H1 (cell line): ENCODE results near the gene EMX1. TPM values are rescaled to one million over a fixed set of nuclear protein-coding genes. Genes with fewer than 3 reads are reported as not detected.

Source experiments
- CTCF ChIA-PET: fragments of 300-600 bp; sonication (Branson Sonifier 250); formaldehyde crosslinking; loops from one replicate; lab custom pipeline; 2021; ENCODE audit not compliant: partially characterized antibody; lab: Charles Lee
- POLR2A ChIA-PET: fragments of 300-600 bp; sonication (Branson Sonifier 250); formaldehyde crosslinking; loops from one replicate; lab custom pipeline; 2021; ENCODE audit warnings: inconsistent platforms; ENCODE audit not compliant: partially characterized antibody; lab: Charles Lee
- DNase-seq, 2 experiments: peaks; one replicate each; pipeline versions ENCODE4 v3.0.0 to v3.0.0-alpha.2; 2010 to 2022; ENCODE audit warnings: low spot score in 2 of 2, low read depth in 1 of 2, mixed read lengths in 1 of 2
- FAIRE-seq: peaks from 2 replicates; lab custom pipeline; 2011; peaks lifted over from hg19 to GRCh38; lab: Jason Lieb, UNC
- H2AFZ ChIP-seq: 2 replicates; pipeline ENCODE4 v1.8.1; 2012; ENCODE audit warnings: low read length, inconsistent platforms
- H2AK5ac ChIP-seq: 2 replicates; pipeline ENCODE4 v1.6.1; 2013; ENCODE audit warnings: low read depth, low read length
- H2BK120ac ChIP-seq: replicated peaks from 2 replicates; pipeline ENCODE3; 2013; ENCODE audit warnings: low read depth, low read length, inconsistent platforms
- H2BK12ac ChIP-seq: 2 replicates; pipeline ENCODE4 v1.6.1; 2013; ENCODE audit warnings: low read depth, low read length
- H2BK15ac ChIP-seq: 2 replicates; pipeline ENCODE4 v1.6.1; 2013; ENCODE audit warnings: low read length
- H2BK20ac ChIP-seq: 2 replicates; pipeline ENCODE4 v1.6.1; 2013; ENCODE audit warnings: low read length
- H2BK5ac ChIP-seq: 2 replicates; pipeline ENCODE4 v1.6.1; 2013; ENCODE audit warnings: low read depth, low read length
- H3K14ac ChIP-seq: 2 replicates; pipeline ENCODE4 v1.6.1; 2013; ENCODE audit warnings: inconsistent platforms; ENCODE audit not compliant: insufficient read length
- H3K18ac ChIP-seq: 2 replicates; pipeline ENCODE4 v1.6.1; 2013; ENCODE audit warnings: low read length; ENCODE audit errors: extremely low read depth
- H3K23ac ChIP-seq: 2 replicates; pipeline ENCODE4 v1.6.1; 2013; ENCODE audit warnings: inconsistent platforms; ENCODE audit not compliant: insufficient read length
- H3K23me2 ChIP-seq: 2 replicates; pipeline ENCODE4 v1.6.1; 2013; ENCODE audit warnings: low read depth, low read length
- H3K27ac ChIP-seq: 2 replicates; pipeline ENCODE4 v1.6.1; 2011; ENCODE audit warnings: low read depth, low read length, inconsistent platforms
- H3K27me3 ChIP-seq, 4 experiments: replicated peaks in 1 of 4; 1 replicate in 1 of 4; 2 replicates in 3 of 4; pipeline versions ENCODE4 v1.6.1 to v1.8.1; 2011 to 2013; ENCODE audit warnings: low read length in 3 of 4, mild to moderate bottlenecking in 3 of 4, inconsistent platforms in 2 of 4, mixed read lengths in 2 of 4, moderate library complexity in 1 of 4; ENCODE audit not compliant: control insufficient read depth in 3 of 4, insufficient read depth in 3 of 4; ENCODE audit errors: extremely low read depth in 1 of 4
- H3K36me3 ChIP-seq, 4 experiments: 2 replicates each; pipeline versions ENCODE4 v1.6.1 to v1.8.1; 2011 to 2013; ENCODE audit warnings: mild to moderate bottlenecking in 4 of 4, low read length in 3 of 4, moderate library complexity in 2 of 4, control low read depth in 1 of 4, inconsistent platforms in 1 of 4; ENCODE audit not compliant: insufficient read depth in 4 of 4, control insufficient read depth in 2 of 4
- H3K4ac ChIP-seq: replicated peaks from 2 replicates; pipeline ENCODE3; 2013; ENCODE audit warnings: low read length, low read depth, mixed read lengths, inconsistent platforms; ENCODE audit not compliant: insufficient read length
- H3K4me1 ChIP-seq, 4 experiments: replicated peaks in 1 of 4; 1 replicate in 1 of 4; 2 replicates in 3 of 4; pipeline versions ENCODE4 v1.6.1 to v1.8.1; 2011 to 2013; ENCODE audit warnings: low read length in 3 of 4, inconsistent platforms in 2 of 4, mixed read lengths in 1 of 4; ENCODE audit not compliant: insufficient read depth in 4 of 4, control insufficient read depth in 3 of 4
- H3K4me2 ChIP-seq, 2 experiments: 2 replicates each; pipeline versions ENCODE4 v1.6.1 to v1.8.1; 2011 to 2013; ENCODE audit warnings: low read depth in 2 of 2, low read length in 2 of 2, control low read depth in 1 of 2, inconsistent platforms in 1 of 2, mild to moderate bottlenecking in 1 of 2; ENCODE audit not compliant: insufficient read depth in 1 of 2
- H3K4me3 ChIP-seq, 4 experiments: fragments of 200-600, 300-600 bp in 1 of 4; sonication (generic), shearing (Covaris generic), sonication (Bioruptor Twin) in 1 of 4; 2 replicates each; pipeline versions ENCODE4 v1.5.1 to v1.8.1; 2011 to 2016; ENCODE audit warnings: low read length in 4 of 4, low read depth in 3 of 4, control low read depth in 2 of 4, inconsistent platforms in 2 of 4, mild to moderate bottlenecking in 2 of 4, mixed read lengths in 1 of 4, moderate library complexity in 1 of 4; ENCODE audit not compliant: insufficient read depth in 2 of 4; ENCODE audit errors: extremely low read depth in 1 of 4
- H3K56ac ChIP-seq: replicated peaks from 2 replicates; pipeline ENCODE3; 2013; ENCODE audit warnings: low read depth, mild to moderate bottlenecking, mixed read lengths, low read length, inconsistent platforms; ENCODE audit not compliant: insufficient read length
- H3K79me1 ChIP-seq: 2 replicates; pipeline ENCODE4 v1.6.1; 2013; ENCODE audit warnings: low read depth, low read length, control low read depth
- H3K79me2 ChIP-seq, 2 experiments: 2 replicates each; pipeline versions ENCODE4 v1.6.1 to v1.8.1; 2012 to 2013; ENCODE audit warnings: low read length in 2 of 2, mild to moderate bottlenecking in 2 of 2, inconsistent platforms in 1 of 2; ENCODE audit not compliant: insufficient read depth in 2 of 2, control insufficient read depth in 1 of 2
- H3K9ac ChIP-seq, 4 experiments: replicated peaks in 1 of 4; 1 replicate in 1 of 4; 2 replicates in 3 of 4; pipeline versions ENCODE4 v1.6.1 to v1.8.1; 2011 to 2013; ENCODE audit warnings: low read depth in 3 of 4, low read length in 3 of 4, control low read depth in 2 of 4, mild to moderate bottlenecking in 2 of 4, moderate library complexity in 2 of 4, inconsistent platforms in 1 of 4; ENCODE audit errors: extremely low read depth in 1 of 4
- H3K9me3 ChIP-seq, 2 experiments: 2 replicates each; pipeline versions ENCODE4 v1.6.1 to v1.8.1; 2012 to 2013; ENCODE audit warnings: mild to moderate bottlenecking in 2 of 2, moderate library complexity in 2 of 2, control low read depth in 1 of 2, inconsistent platforms in 1 of 2, low read depth in 1 of 2, low read length in 1 of 2, mixed read lengths in 1 of 2; ENCODE audit not compliant: insufficient read depth in 2 of 2
- H4K20me1 ChIP-seq, 2 experiments: replicated peaks in 1 of 2; 2 replicates each; pipeline versions ENCODE3 to v1.8.1; 2011 to 2013; ENCODE audit warnings: inconsistent platforms in 2 of 2, low read length in 2 of 2, mild to moderate bottlenecking in 1 of 2; ENCODE audit not compliant: insufficient read depth in 2 of 2, control insufficient read depth in 1 of 2
- H4K5ac ChIP-seq: 2 replicates; pipeline ENCODE4 v1.6.1; 2013; ENCODE audit warnings: low read length, low read depth, mixed read lengths, inconsistent platforms; ENCODE audit not compliant: insufficient read length
- H4K8ac ChIP-seq: 2 replicates; pipeline ENCODE4 v1.8.0; 2013; ENCODE audit warnings: mild to moderate bottlenecking, moderate library complexity, low read length, inconsistent platforms; ENCODE audit not compliant: insufficient read depth; ENCODE audit errors: extremely low read depth
- H4K91ac ChIP-seq: replicated peaks from 2 replicates; pipeline ENCODE3; 2013; ENCODE audit warnings: low read length, mixed read lengths, inconsistent platforms; ENCODE audit not compliant: insufficient read length
- CBX8 ChIP-seq: fragments of 300-800, 300-1000 bp; sonication (generic); IDR thresholded peaks from 2 replicates; pipeline ENCODE4 v1.7.1; 2016; ENCODE audit warnings: low read depth, low read length, borderline replicate concordance
- EZH2 ChIP-seq: fragments of 200-600 bp; sonication (generic); IDR thresholded peaks from 2 replicates; pipeline ENCODE4 v1.7.1; 2012; ENCODE audit warnings: low read depth, mild to moderate bottlenecking, moderate library complexity, low read length, inconsistent platforms; ENCODE audit not compliant: severe bottlenecking
- JUN ChIP-seq: IDR thresholded peaks from 2 replicates; pipeline ENCODE4 v1.6.1; 2011; ENCODE audit warnings: low read depth, mild to moderate bottlenecking, improper control_type of control experiment, low read length
- KDM1A ChIP-seq: fragments of 200-600, 300-600 bp; sonication (generic); IDR thresholded peaks from 2 replicates; pipeline ENCODE4 v1.7.1; 2016; ENCODE audit warnings: mild to moderate bottlenecking, low read length, borderline replicate concordance
- RBBP5 ChIP-seq: IDR thresholded peaks from 2 replicates; pipeline ENCODE4 v1.7.1; 2012; ENCODE audit warnings: low read depth, mild to moderate bottlenecking, inconsistent platforms, low read length, moderate library complexity, borderline replicate concordance
- SUZ12 ChIP-seq: fragments of 200-600 bp; sonication (generic); IDR thresholded peaks from 2 replicates; pipeline ENCODE4 v1.6.1; 2012; ENCODE audit warnings: mild to moderate bottlenecking, inconsistent platforms, low read length, moderate library complexity, mixed read lengths
- TAF7 ChIP-seq: optimal IDR thresholded peaks from 2 replicates; pipeline ENCODE3; 2011; ENCODE audit warnings: low read depth, mild to moderate bottlenecking, inconsistent platforms, low read length, moderate library complexity, borderline replicate concordance
- WGBS, 2 experiments: shearing (Covaris generic) in 1 of 2; methylation state at CpG; one replicate each; pipeline versions ENCODE4 v1.1.6 to v1.1.7; 2013 to 2015; ENCODE audit warnings: low lambda C conversion rate in 2 of 2, mixed read lengths in 2 of 2, inconsistent platforms in 1 of 2, low coverage in 1 of 2, missing lambda C conversion rate in 1 of 2; ENCODE audit not compliant: insufficient replicate concordance in 2 of 2, insufficient coverage in 1 of 2, insufficient read length in 1 of 2; ENCODE audit errors: extremely low coverage in 1 of 2, missing lambda C conversion rate in 1 of 2; 5-methylcytosine and 5-hydroxymethylcytosine counted together
- polyA plus RNA-seq, 7 experiments: library from polyadenylated mRNA; depleted of rRNA in 3 of 7; stranded (reverse) in 5 of 7; unstranded in 2 of 7; fragments of >200 nt in 5 of 7; fragments of 200-250 nt in 2 of 7; gene quantifications; 1 replicate in 5 of 7; 2 replicates in 1 of 7; 4 replicates in 1 of 7; pipeline versions ENCODE4 v1.2.1 to v1.2.3, GENCODE V29; 2011 to 2013; ENCODE audit warnings: missing spikeins in 2 of 7, mixed read lengths in 2 of 7
- total RNA-seq: library from RNA; stranded (reverse); fragmentation: NEBNext Ultra II Directional; extraction: Animal tissue kit (Norgen Biotek cat#: 25700); gene quantifications from 2 replicates; pipeline ENCODE4 v1.2.1, GENCODE V29; 2021
- TF ChIP-seq, protein P1 (sequence below): IDR thresholded peaks from 2 replicates; pipeline ENCODE4 v1.6.1; 2012; ENCODE audit warnings: inconsistent platforms

The EMX1 gene
- total and polyA plus RNA-seq, 2 of the 8 experiments (the other 6 are each of a cell fraction or from before 2014, with no cell fraction given) = 2.4 to 4.9 TPM

- Histone ChIP-seq H2BK20ac (no peak overlapping the region), H2AK5ac (no peak overlapping the region; the same call in 1 of the 2 replicates), H4K91ac (no peak overlapping the region), H2AFZ (peak overlapping the region; percentile 91; the same call in 1 of the 2 replicates), H3K79me2 (no peaks in the 10 kb centered on the region), H3K56ac (peak overlapping the region; percentile 17), H3K9me3 (no peaks in the 10 kb centered on the region)
- FAIRE-seq = no peak
- 1% methylated on average over 24 of the region's 29 CpGs; no CpG with 5 or more reads in 1 of the 2 experiments for WGBS, 2 experiments
- TF ChIP-seq CBX8 (0 out of 2 replicates have a peak, but pooled peaks have one; percentile 80), JUN (no peak), EZH2 (peak; percentile 57), SUZ12 (peak; percentile 59; the same call in 1 of the 2 replicates), RBBP5 (0 out of 2 replicates have a peak, but pooled peaks have one; percentile 32), TAF7 (no peak), KDM1A (0 out of 2 replicates have a peak, but pooled peaks have one; percentile 3)
- TF ChIP-seq, protein P1, sequence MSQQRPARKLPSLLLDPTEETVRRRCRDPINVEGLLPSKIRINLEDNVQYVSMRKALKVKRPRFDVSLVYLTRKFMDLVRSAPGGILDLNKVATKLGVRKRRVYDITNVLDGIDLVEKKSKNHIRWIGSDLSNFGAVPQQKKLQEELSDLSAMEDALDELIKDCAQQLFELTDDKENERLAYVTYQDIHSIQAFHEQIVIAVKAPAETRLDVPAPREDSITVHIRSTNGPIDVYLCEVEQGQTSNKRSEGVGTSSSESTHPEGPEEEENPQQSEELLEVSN = peak; percentile 33
- TF ChIP-seq, all 59 proteins: peak for 6
- POLR2A ChIA-PET = interaction anchor here (1.0 to 2.8 kb wide), 9 partner anchors 10 to 47 kb away, joined by 3 to 21 read pairs (median 4); partner anchors contain the start of gene SPR
- no peak overlapping the region for H3K4ac ChIP-seq
- no peak overlapping the region for H3K14ac ChIP-seq
- no peak overlapping the region for H3K23ac ChIP-seq
- H3K4me2 ChIP-seq = peak overlapping the region; percentile 94 to 97
- no peak overlapping the region for H4K8ac ChIP-seq
- H2BK120ac ChIP-seq = no peak overlapping the region
- H4K20me1 ChIP-seq = peaks cover 14 to 15% of the 10 kb centered on the region in 2 experiments
- peaks cover 82 to 96% (median 89%) of the 10 kb centered on the region in 4 experiments for H3K27me3 ChIP-seq
- no peak overlapping the region for H2BK15ac ChIP-seq
- H3K9ac ChIP-seq = no peak overlapping the region; a peak in 1 of 7 replicates
- H3K4me3 ChIP-seq = peak overlapping the region; percentile 55 to 70 (median 66)
- no peak overlapping the region for H4K5ac ChIP-seq
- peaks cover 24% of the 10 kb centered on the region; the same call in 1 of the 2 replicates for H3K23me2 ChIP-seq
- H3K36me3 ChIP-seq = peaks cover 0 to 6% (median 0%) of the 10 kb centered on the region in 4 experiments; a peak in 1 of 8 replicates
- DNase-seq = peak in 1 of 2 experiments; percentile 80
- H3K4me1 ChIP-seq = peaks cover 20 to 53% (median 28%) of the 10 kb centered on the region in 4 experiments
- CTCF ChIA-PET = interaction anchor here (0.6 to 24.3 kb wide), 17 partner anchors 8 to 261 kb away, joined by 3 to 497 read pairs (median 4); partner anchors contain the start of gene SPR
- H3K18ac ChIP-seq = peak overlapping the region; percentile 96
- H2BK12ac ChIP-seq = peak overlapping the region; percentile 53; the same call in 1 of the 2 replicates
- no peaks in the 10 kb centered on the region for H3K79me1 ChIP-seq
- no peak overlapping the region for H3K27ac ChIP-seq
- H2BK5ac ChIP-seq = peak overlapping the region; percentile 40; the same call in 1 of the 2 replicates
Measured at GRCh38 chr2:72916743-72917137, 579 bp upstream of the EMX1 start.
